Endothelial cell of umbilical vein (primary cell): ENCODE data around the gene PPTC7. TPM values are rescaled to one million over a fixed set of nuclear protein-coding genes. Genes with fewer than 3 reads are reported as not detected.

Experiments
- BruUV-seq: library from RNA; stranded (reverse); fragments of 400-500 nt; replicated peaks from 2 replicates; lab custom pipeline; 2021; lab: Mats Ljungman, UMichigan
- CTCF ChIA-PET: fragments of 300-600, 350-600 bp; sonication (Branson Sonifier 250); formaldehyde crosslinking; loops from one replicate; lab custom pipeline; 2021; ENCODE audit warnings: antibody characterized with exemption, inconsistent platforms; lab: Charles Lee
- POLR2A ChIA-PET: fragments of 300-600, 350-600 bp; sonication (Branson Sonifier 250); formaldehyde crosslinking; loops from one replicate; lab custom pipeline; 2021; ENCODE audit warnings: antibody characterized with exemption, inconsistent platforms; lab: Charles Lee
- DNase-seq: peaks from one replicate; pipeline ENCODE4 v3.0.0-alpha.2; 2011; ENCODE audit warnings: low read depth, low spot score
- FAIRE-seq: peaks from 2 replicates; lab custom pipeline; 2011; peaks lifted over from hg19 to GRCh38; lab: Jason Lieb, UNC
- H2AFZ ChIP-seq: 2 replicates; pipeline ENCODE4 v1.6.0; 2012; ENCODE audit warnings: low read depth, low read length, control low read depth, inconsistent platforms
- H3K27ac ChIP-seq: 2 replicates; pipeline ENCODE4 v1.5.1; 2011; ENCODE audit warnings: low read depth, mild to moderate bottlenecking, control low read depth, low read length, moderate library complexity; ENCODE audit not compliant: insufficient read depth
- H3K27me3 ChIP-seq, 2 experiments: 2 replicates each; pipeline versions ENCODE4 v1.6.0 to v1.6.1; 2011; ENCODE audit warnings: low read length in 2 of 2, mixed read lengths in 1 of 2; ENCODE audit not compliant: control insufficient read depth in 2 of 2, insufficient read depth in 2 of 2
- H3K36me3 ChIP-seq, 2 experiments: 2 replicates in 1 of 2; 3 replicates in 1 of 2; pipeline ENCODE4 v1.5.1; 2011; ENCODE audit warnings: low read length in 2 of 2, mild to moderate bottlenecking in 1 of 2, moderate library complexity in 1 of 2; ENCODE audit not compliant: control insufficient read depth in 2 of 2, insufficient read depth in 2 of 2; ENCODE audit errors: extremely low read depth in 1 of 2
- H3K4me1 ChIP-seq: 3 replicates; pipeline ENCODE4 v1.5.1; 2011; ENCODE audit warnings: mild to moderate bottlenecking, low read length; ENCODE audit not compliant: control insufficient read depth, insufficient read depth; ENCODE audit errors: extremely low read depth
- H3K4me2 ChIP-seq: 2 replicates; pipeline ENCODE4 v1.6.1; 2011; ENCODE audit warnings: low read length, control low read depth, mixed read lengths; ENCODE audit not compliant: insufficient read depth
- H3K4me3 ChIP-seq, 3 experiments: fragments of 200-600 bp in 1 of 3; sonication (generic), shearing (Covaris generic) in 1 of 3; replicated peaks in 1 of 3; 2 replicates each; pipeline ENCODE4 v1.5.1; 2011 to 2016; ENCODE audit warnings: control low read depth in 3 of 3, low read length in 3 of 3, mild to moderate bottlenecking in 2 of 3, inconsistent platforms in 1 of 3, low read depth in 1 of 3, moderate library complexity in 1 of 3; ENCODE audit not compliant: insufficient read depth in 1 of 3
- H3K79me2 ChIP-seq: 2 replicates; pipeline ENCODE4 v1.6.0; 2012; ENCODE audit warnings: low read length, inconsistent platforms; ENCODE audit not compliant: control insufficient read depth, insufficient read depth
- H3K9ac ChIP-seq: replicated peaks from 2 replicates; pipeline ENCODE3; 2011; ENCODE audit warnings: low read length, control low read depth; ENCODE audit not compliant: insufficient read depth; ENCODE audit errors: extremely low read depth
- H3K9me1 ChIP-seq: replicated peaks from 3 replicates; pipeline ENCODE4 v1.6.0; 2011; ENCODE audit warnings: mild to moderate bottlenecking, low read length; ENCODE audit not compliant: control insufficient read depth, insufficient read depth; ENCODE audit errors: extremely low read depth
- H3K9me3 ChIP-seq: replicated peaks from 2 replicates; pipeline ENCODE4 v1.5.1; 2012; ENCODE audit warnings: low read length, inconsistent platforms; ENCODE audit not compliant: control insufficient read depth, insufficient read depth
- H4K20me1 ChIP-seq: replicated peaks from 2 replicates; pipeline ENCODE3; 2011; ENCODE audit warnings: mild to moderate bottlenecking, low read length; ENCODE audit not compliant: control insufficient read depth, insufficient read depth; ENCODE audit errors: extremely low read depth
- CTCF ChIP-seq, 2 donors: IDR thresholded peaks; 1 replicate in 1 of 2; 2 replicates in 1 of 2; pipeline ENCODE4 v1.5.1; 2011; ENCODE audit warnings: low read length in 2 of 2, mild to moderate bottlenecking in 2 of 2, moderate library complexity in 2 of 2, control low read depth in 1 of 2, inconsistent platforms in 1 of 2, low read depth in 1 of 2; ENCODE audit not compliant: insufficient read depth in 1 of 2; ENCODE audit errors: extremely low read depth in 1 of 2
- EZH2 ChIP-seq: IDR thresholded peaks from 2 replicates; pipeline ENCODE4 v1.6.1; 2012; ENCODE audit warnings: borderline replicate concordance, low read depth, mild to moderate bottlenecking, moderate library complexity, low read length, inconsistent platforms; ENCODE audit not compliant: severe bottlenecking
- FOS ChIP-seq: IDR thresholded peaks from 2 replicates; pipeline ENCODE4 v1.6.1; 2011; ENCODE audit warnings: mild to moderate bottlenecking, low read length, moderate library complexity, borderline replicate concordance; ENCODE audit not compliant: insufficient read depth
- GATA2 ChIP-seq: IDR thresholded peaks from 2 replicates; pipeline ENCODE4 v1.7.0; 2011; ENCODE audit warnings: low read depth, mild to moderate bottlenecking, moderate library complexity, mixed read lengths, low read length; ENCODE audit not compliant: insufficient read length, insufficient read depth
- JUN ChIP-seq: IDR thresholded peaks from 2 replicates; pipeline ENCODE4 v1.6.1; 2011; ENCODE audit warnings: borderline replicate concordance, low read depth; ENCODE audit not compliant: insufficient read length, insufficient read depth
- MAX ChIP-seq: IDR thresholded peaks from 2 replicates; pipeline ENCODE4 v1.6.1; 2011; ENCODE audit not compliant: insufficient read depth, insufficient read length
- MYC ChIP-seq: IDR thresholded peaks from one replicate; pipeline ENCODE4 v1.6.1; 2011; ENCODE audit warnings: mild to moderate bottlenecking, low read depth, low read length
- POLR2A ChIP-seq: IDR thresholded peaks from 2 replicates; pipeline ENCODE4 v1.6.1; 2012; ENCODE audit warnings: low read depth, mild to moderate bottlenecking, control low read depth, low read length
- POLR2AphosphoS5 ChIP-seq: IDR thresholded peaks from 2 replicates; pipeline ENCODE4 v1.6.1; 2012; ENCODE audit warnings: low read depth, mild to moderate bottlenecking, control low read depth, low read length, moderate library complexity; ENCODE audit not compliant: insufficient read depth
- dilution Hi-C: fragments of 300-500 bp; cut with MboI; formaldehyde crosslinking; loops from one replicate; pipeline ENCODE4 v1.15.0; 2019; ENCODE audit warnings: low sequenced_read_pairs; ENCODE audit not compliant: extremely low pct_ligation_motif_present
- intact Hi-C: fragments of 100-400 bp; cut with micrococcal nuclease; formaldehyde crosslinking; loops from one replicate; pipeline ENCODE4 v1.10.0; 2022
- polyA plus RNA-seq, 4 experiments: library from polyadenylated mRNA; depleted of rRNA in 3 of 4; stranded (reverse) in 3 of 4; unstranded in 1 of 4; fragments of >200 nt; gene quantifications; 2 replicates each; pipeline versions ENCODE4 v1.2.1 to v1.2.3, GENCODE V29; 2011 to 2012; ENCODE audit warnings: missing spikeins in 1 of 4
- total RNA-seq: library from RNA; stranded (reverse); gene quantifications from 2 replicates; pipeline ENCODE4 v1.2.3, GENCODE V29; 2021

PPTC7 gene
- total and polyA plus RNA-seq, 2 donors (not counting 3 experiments of a cell fraction or from before 2014, with no cell fraction given): 8.4 to 15.2 TPM

- dilution Hi-C loops: no loop called here
- Histone ChIP-seq H3K9me3 (no peaks in the 10 kb centered on the region), H2AFZ (no peak overlapping the region), H3K9me1 (no peaks in the 10 kb centered on the region), H3K4me2 (no peak overlapping the region), H3K4me1 (no peaks in the 10 kb centered on the region), H4K20me1 (no peaks in the 10 kb centered on the region), H3K27ac (no peak overlapping the region), H3K79me2 (no peaks in the 10 kb centered on the region), H3K9ac (no peak overlapping the region), H3K27me3 (no peaks in the 10 kb centered on the region), H3K4me3 (no peak overlapping the region), H3K36me3 (no peaks in the 10 kb centered on the region)
- DNase-seq (no peak), FAIRE-seq (no peak)
- no TSS peak for BruUV-seq
- ChIA-PET POLR2A (no interaction called here), CTCF (interaction anchor here (1.4 to 5.0 kb wide), 2 partner anchors 58 to 94 kb away, joined by 3 to 90 read pairs; partner anchors contain the start of gene ARPC3)
- intact Hi-C loops: no loop called here
- TF ChIP-seq FOS: no peak
- no peak for TF ChIP-seq JUN
- no peak for TF ChIP-seq EZH2
- no peak for TF ChIP-seq POLR2AphosphoS5
- no peak for TF ChIP-seq MAX
- TF ChIP-seq MYC: no peak
- TF ChIP-seq GATA2: no peak
These were observed 75.0 kb downstream of the PPTC7 start for GRCh38 chr12:110508071-110508586.

- Histone ChIP-seq H3K9me3 (no peaks in the 10 kb centered on the region), H3K4me3 (no peak overlapping the region), H2AFZ (no peak overlapping the region), H3K79me2 (peaks cover 15% of the 10 kb centered on the region), H3K9ac (no peak overlapping the region), H3K27ac (no peak overlapping the region), H3K36me3 (no peaks in the 10 kb centered on the region), H3K4me2 (no peak overlapping the region), H3K9me1 (no peaks in the 10 kb centered on the region), H4K20me1 (no peaks in the 10 kb centered on the region), H3K27me3 (no peaks in the 10 kb centered on the region), H3K4me1 (peaks cover 5% of the 10 kb centered on the region)
- DNase-seq (no peak), FAIRE-seq (no peak)
- no peak for TF ChIP-seq JUN
- no peak for TF ChIP-seq CTCF (IDR thresholded peaks at IDR 0.05; ENCODE audit: extremely low read depth in 1 of 2, insufficient read depth in 1 of 2, low read depth in 1 of 2, low read length in 2 of 2)
- no peak for TF ChIP-seq POLR2A
- TF ChIP-seq MYC: no peak
- no peak for TF ChIP-seq FOS
- TF ChIP-seq GATA2: no peak
- TF ChIP-seq EZH2: no peak
- no peak for TF ChIP-seq MAX
- no peak for TF ChIP-seq POLR2AphosphoS5
- intact Hi-C loops: no loop called here
- POLR2A ChIA-PET: no interaction called here
- BruUV-seq: no TSS peak
- CTCF ChIA-PET: interaction anchor here (0.8 to 1.2 kb wide), 3 partner anchors 55 to 322 kb away, joined by 3 read pairs; partner anchors contain the start of gene ARPC3
- dilution Hi-C loops: no loop called here
These were observed 77.8 kb downstream of the PPTC7 start for GRCh38 chr12:110505332-110505731.
